ENCODE results near the gene LRP5.
"Not testable (repeated sequence)": the region's sequence is repeated elsewhere in the genome, so short reads cannot be mapped to it uniquely, and the experiment has no call there.

GRCh38 chr11:68434159-68434558 lies 121.8 kb downstream of the LRP5 start:
- TF ChIP-seq CTCF (conservative IDR thresholded peaks at IDR 0.05; ENCODE audit: low read depth, low read length); EZH2 (IDR thresholded peaks at IDR 0.05; ENCODE audit: borderline replicate concordance, low read depth, low read length, poor library complexity, severe bottlenecking): not testable (repeated sequence)
